HCT116 (cell line): Measurements from ENCODE around the gene BAIAP2. TPM values are rescaled to one million over a fixed set of nuclear protein-coding genes. Genes with fewer than 3 reads are reported as not detected.

ENCODE experiments used
- ATAC-seq: fragments of 200-7000 bp; cut with Tn5 transposase; 2 replicates; pipeline ENCODE4 v1.9.1; 2020; ENCODE audit warnings: mild to moderate bottlenecking, moderate library complexity
- BruUV-seq: library from RNA; stranded (reverse); fragments of 400-500 nt; replicated peaks from 2 replicates; lab custom pipeline; 2021; lab: Mats Ljungman, UMichigan
- CTCF ChIA-PET: fragments of 300-600 bp; sonication (Branson Sonifier 250); formaldehyde crosslinking; loops from one replicate; lab custom pipeline; 2021; ENCODE audit warnings: antibody characterized with exemption; lab: Charles Lee
- POLR2A ChIA-PET: fragments of 300-600, 350-600 bp; sonication (Branson Sonifier 250); formaldehyde crosslinking; loops from one replicate; lab custom pipeline; 2021; ENCODE audit warnings: antibody characterized with exemption; lab: Charles Lee
- RAD21 ChIA-PET, 2 experiments: fragments of 300-600 bp; sonication (Branson Sonifier 250); formaldehyde crosslinking; loops; one replicate each; lab custom pipeline; 2023; ENCODE audit warnings: low total read pairs in 2 of 2; ENCODE audit not compliant: uncharacterized antibody in 2 of 2, unreplicated experiment in 2 of 2, low non-redundant PET in 1 of 2; lab: Charles Lee
- DNase-seq: peaks from one replicate; pipeline ENCODE4 v3.0.0-alpha.2; 2010; ENCODE audit warnings: low read depth, low spot score
- H2AFZ ChIP-seq: fragments of 200-600 bp; shearing (Covaris generic), sonication (generic); 2 replicates; pipeline ENCODE4 v1.6.1; 2017; ENCODE audit warnings: low read depth, mixed run types, mixed read lengths, antibody characterized with exemption, low read length; ENCODE audit not compliant: poor library complexity, severe bottlenecking
- H3K27ac ChIP-seq: 2 replicates; pipeline ENCODE4 v1.5.1; 2012; ENCODE audit warnings: low read depth, low read length
- H3K27me3 ChIP-seq: fragments of 200-600 bp; sonication (generic); 2 replicates; pipeline ENCODE4 v1.6.1; 2016; ENCODE audit warnings: mixed run types, low read length, mixed read lengths; ENCODE audit not compliant: insufficient read depth
- H3K36me3 ChIP-seq, 2 experiments: fragments of 200-500 bp in 1 of 2; fragments of 200-600 bp in 1 of 2; sonication (Bioruptor generic) in 1 of 2; sonication (generic) in 1 of 2; 2 replicates each; pipeline versions ENCODE4 v1.5.1 to v1.6.1; 2014 to 2016; ENCODE audit warnings: low read length in 2 of 2, inconsistent platforms in 1 of 2, mixed read lengths in 1 of 2, mixed run types in 1 of 2; ENCODE audit not compliant: insufficient read depth in 2 of 2, control insufficient read depth in 1 of 2
- H3K4me1 ChIP-seq, 2 experiments: fragments of 200-600 bp in 1 of 2; sonication (generic) in 1 of 2; 2 replicates each; pipeline versions ENCODE4 v1.5.1 to v1.6.1; 2012 to 2017; ENCODE audit warnings: low read length in 2 of 2, inconsistent platforms in 1 of 2, mild to moderate bottlenecking in 1 of 2, mixed read lengths in 1 of 2, mixed run types in 1 of 2, moderate library complexity in 1 of 2; ENCODE audit not compliant: insufficient read depth in 2 of 2, control insufficient read depth in 1 of 2
- H3K4me2 ChIP-seq: fragments of 200-600 bp; sonication (generic); 2 replicates; pipeline ENCODE4 v1.6.1; 2017; ENCODE audit warnings: mixed run types, low read length, mixed read lengths
- H3K4me3 ChIP-seq, 2 experiments: fragments of 200-600 bp in 1 of 2; sonication (generic) in 1 of 2; replicated peaks in 1 of 2; 2 replicates each; pipeline ENCODE4 v1.5.1; 2011 to 2016; ENCODE audit warnings: low read length in 2 of 2, control low read depth in 1 of 2, low read depth in 1 of 2, mild to moderate bottlenecking in 1 of 2, mixed read lengths in 1 of 2, mixed run types in 1 of 2
- H3K79me2 ChIP-seq: fragments of 200-600 bp; sonication (generic); 2 replicates; pipeline ENCODE4 v1.6.1; 2017; ENCODE audit warnings: mild to moderate bottlenecking, mixed run types, low read length, moderate library complexity, mixed read lengths; ENCODE audit not compliant: insufficient read depth
- H3K9ac ChIP-seq: fragments of 200-600 bp; sonication (generic); 2 replicates; pipeline ENCODE4 v1.6.1; 2016; ENCODE audit warnings: low read length, mixed read lengths
- H3K9me2 ChIP-seq: fragments of 200-600 bp; sonication (generic), shearing (Covaris generic); 2 replicates; pipeline ENCODE4 v1.6.1; 2017; ENCODE audit warnings: mixed run types, mild to moderate bottlenecking, moderate library complexity; ENCODE audit not compliant: insufficient read depth
- H3K9me3 ChIP-seq, 2 experiments: fragments of 200-500 bp in 1 of 2; fragments of 200-600 bp in 1 of 2; sonication (Bioruptor generic) in 1 of 2; sonication (generic) in 1 of 2; 2 replicates each; pipeline ENCODE4 v1.6.1; 2014 to 2017; ENCODE audit warnings: low read length in 2 of 2, mixed read lengths in 2 of 2, inconsistent platforms in 1 of 2, low read depth in 1 of 2, mild to moderate bottlenecking in 1 of 2, mixed run types in 1 of 2, moderate library complexity in 1 of 2; ENCODE audit not compliant: control insufficient read depth in 1 of 2, insufficient read depth in 1 of 2
- H4K20me1 ChIP-seq: fragments of 200-600 bp; sonication (generic), shearing (Covaris generic); 2 replicates; pipeline ENCODE4 v1.6.1; 2017; ENCODE audit warnings: mixed run types, mild to moderate bottlenecking, moderate library complexity; ENCODE audit not compliant: insufficient read depth
- EZH2phosphoT487 ChIP-seq: fragments of 200-600 bp; IDR thresholded peaks from 2 replicates; pipeline ENCODE4 v1.6.1; 2018; ENCODE audit warnings: antibody characterized with exemption, borderline replicate concordance
- SIN3A ChIP-seq: IDR thresholded peaks from 2 replicates; pipeline ENCODE4 v1.6.1; 2012; ENCODE audit warnings: low read depth
- SRF ChIP-seq: IDR thresholded peaks from 2 replicates; pipeline ENCODE4 v1.6.1; 2012; ENCODE audit warnings: low read depth
- ZBTB33 ChIP-seq: IDR thresholded peaks from 2 replicates; pipeline ENCODE4 v1.6.1; 2011; ENCODE audit warnings: mild to moderate bottlenecking, low read length, moderate library complexity; ENCODE audit not compliant: insufficient replicate concordance; ENCODE audit errors: extremely low read depth
- ZNF274 ChIP-seq: fragments of 200-500 bp; sonication (Bioruptor generic); IDR thresholded peaks from 2 replicates; pipeline ENCODE4 v1.6.1; 2014; ENCODE audit warnings: mild to moderate bottlenecking, low read depth, low read length, inconsistent platforms
- intact Hi-C: fragments of 100-400 bp; cut with micrococcal nuclease; formaldehyde crosslinking; loops from 2 replicates; pipeline ENCODE4 v1.10.0; 2022
- total RNA-seq: library from RNA; stranded (reverse); gene quantifications from one replicate; pipeline ENCODE4 v1.2.1, GENCODE V29; 2021; ENCODE audit not compliant: unreplicated experiment

BAIAP2 gene
- total RNA-seq, 1 experiment from 2014 or later = 105 TPM

GRCh38 chr17:81050645-81051625, 16.0 kb downstream of the BAIAP2 start:
- peaks cover 6% of the 10 kb centered on the region; the same call in 1 of the 2 replicates for H4K20me1 ChIP-seq
- H3K4me3 ChIP-seq = peak overlapping the region; percentile 46 to 59
- no TSS peak for BruUV-seq
- H3K9ac ChIP-seq = peak overlapping the region; percentile 79
- intact Hi-C loops = loop anchor here (2.0 kb wide), 1 partner anchor 44 kb away; no protein-coding TSS in a partner anchor
- ChIA-PET RAD21 (interaction anchor here in 1 of 2 experiments (0.7 kb wide), 1 partner anchor 70 kb away, joined by 3 read pairs; no protein-coding TSS in a partner anchor), CTCF (interaction anchor here (0.9 to 2.2 kb wide), 3 partner anchors 9 to 44 kb away, joined by 3 to 5 read pairs (median 5); no protein-coding TSS in a partner anchor), POLR2A (interaction anchor here (0.6 to 1.7 kb wide), 5 partner anchors 10 to 47 kb away, joined by 3 to 6 read pairs (median 5); partner anchors contain the start of gene BAIAP2)
- ATAC-seq (no peak; the same call in 1 of the 2 replicates), DNase-seq (no peak)
- H3K79me2 ChIP-seq = peaks cover 93% of the 10 kb centered on the region
- no peaks in the 10 kb centered on the region for H3K9me2 ChIP-seq
- peaks cover 3 to 22% of the 10 kb centered on the region in 2 experiments; a peak in 2 of 4 replicates for H3K36me3 ChIP-seq
- H3K27me3 ChIP-seq = no peaks in the 10 kb centered on the region
- H3K4me1 ChIP-seq = peaks cover 40 to 66% of the 10 kb centered on the region in 2 experiments
- peak overlapping the region; percentile 94 for H3K27ac ChIP-seq
- peak overlapping the region; percentile 93 for H3K4me2 ChIP-seq
- no peaks in the 10 kb centered on the region for H3K9me3 ChIP-seq
- TF ChIP-seq SRF (no peak), ZNF274 (no peak), SIN3A (no peak), EZH2phosphoT487 (no peak), ZBTB33 (no peak)
- no peak overlapping the region for H2AFZ ChIP-seq
